Measurements from ENCODE around the gene EMCN. TPM values are rescaled to one million over a fixed set of nuclear protein-coding genes. Genes with fewer than 3 reads are reported as not detected.

Gene EMCN
- total RNA-seq, 1 donor from 2014 or later, result 8.7 TPM

DNA sequence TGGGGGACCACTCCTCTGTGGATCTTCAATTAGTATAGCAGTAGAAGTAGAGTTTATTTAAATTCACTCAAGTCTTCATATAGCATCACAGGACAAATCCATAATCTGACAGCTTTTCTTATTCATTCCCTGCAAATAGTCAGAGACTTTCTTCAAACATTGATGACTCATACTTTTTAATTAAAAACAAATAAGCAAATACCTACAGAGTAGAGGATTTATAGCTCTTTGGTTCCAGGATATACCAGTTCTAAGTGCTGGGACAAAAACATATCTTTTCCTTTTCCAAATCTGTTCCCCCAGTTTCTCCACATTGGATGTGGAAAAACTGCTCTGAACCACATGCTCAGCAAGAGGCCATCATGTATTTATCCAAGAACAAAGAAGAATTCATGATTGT lies 24.1 kb downstream of the EMCN start:
- DNase-seq (ENCODE audit: low spot score), result no peak

DNA sequence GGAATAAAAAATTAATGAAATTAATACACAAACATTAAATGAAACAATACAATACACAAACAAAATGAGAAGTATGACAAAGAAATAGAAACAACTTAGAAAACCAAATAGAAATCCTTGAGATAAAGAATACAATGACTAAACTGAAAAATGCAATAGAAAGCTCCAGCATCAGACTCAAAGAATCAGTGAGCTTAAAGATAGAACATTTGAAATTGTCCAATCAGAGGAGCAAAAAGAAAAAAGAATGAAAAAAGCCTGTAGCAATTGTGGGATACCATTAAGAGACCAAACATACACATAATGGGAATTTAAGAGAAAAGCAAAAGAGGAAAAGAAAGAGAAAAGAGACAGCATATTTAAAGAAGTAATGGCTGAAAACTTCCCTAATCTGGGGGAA lies 25.7 kb downstream of the EMCN start:
- DNase-seq (ENCODE audit: low spot score), result no peak

DNA sequence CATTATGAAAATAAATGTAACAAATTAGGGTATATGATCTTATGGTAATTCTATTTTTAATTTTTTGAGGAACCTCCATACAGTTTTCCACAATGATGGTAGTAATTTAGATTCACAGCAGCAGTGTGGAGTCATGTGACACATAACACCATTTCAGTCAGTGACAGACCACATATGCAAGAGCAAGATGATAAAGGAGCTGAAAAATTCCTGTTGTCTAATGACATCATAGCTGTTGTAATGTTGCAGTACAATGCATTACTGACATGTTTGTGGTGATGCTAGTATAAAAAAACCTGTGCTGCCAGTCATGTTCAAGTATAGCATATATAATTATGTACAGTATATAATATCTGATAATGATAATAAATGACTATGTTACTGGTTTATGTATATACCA lies 28.5 kb downstream of the EMCN start:
- DNase-seq (ENCODE audit: low spot score), result no peak

DNA sequence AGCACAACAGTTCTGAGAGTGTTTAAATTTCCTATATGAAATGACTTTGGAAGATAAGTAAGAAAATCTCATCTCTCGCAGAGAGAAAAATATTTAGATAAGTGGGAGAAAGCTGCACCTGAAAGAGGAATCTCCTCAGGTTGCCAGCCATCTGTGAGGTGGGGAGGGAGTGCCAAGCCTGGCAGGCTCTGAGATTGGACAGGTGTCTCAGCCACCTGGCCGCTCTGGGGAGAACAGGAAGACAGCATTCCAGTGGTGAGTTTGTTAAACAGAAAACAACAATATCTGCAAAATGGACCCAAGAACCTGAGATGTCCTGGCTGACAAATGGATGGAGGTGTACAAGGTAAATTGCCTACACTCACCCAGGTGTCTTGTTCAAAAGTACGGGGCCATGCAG lies 31.3 kb downstream of the EMCN start:
- no peak for DNase-seq (ENCODE audit: low spot score)

DNA sequence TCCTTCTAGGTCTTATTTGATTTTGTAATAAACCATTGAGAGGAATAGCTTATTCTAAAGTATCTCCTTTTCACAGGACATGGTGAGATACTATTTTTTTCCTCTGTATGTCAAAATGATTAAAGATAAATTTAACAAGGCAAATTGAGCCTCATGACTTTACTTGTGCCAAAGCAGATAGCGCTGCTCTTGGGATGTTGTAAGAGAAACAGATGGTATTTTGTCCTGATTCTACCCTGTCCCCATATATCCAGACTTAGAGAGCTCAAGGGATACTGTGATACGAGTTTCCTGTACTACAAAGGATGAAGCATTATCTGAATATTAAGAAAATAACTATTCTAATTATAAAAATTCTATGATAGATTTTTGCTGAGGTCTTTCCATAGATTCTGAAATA lies 34.0 kb downstream of the EMCN start:
- DNase-seq (ENCODE audit: low spot score), result peak; percentile 67

DNA sequence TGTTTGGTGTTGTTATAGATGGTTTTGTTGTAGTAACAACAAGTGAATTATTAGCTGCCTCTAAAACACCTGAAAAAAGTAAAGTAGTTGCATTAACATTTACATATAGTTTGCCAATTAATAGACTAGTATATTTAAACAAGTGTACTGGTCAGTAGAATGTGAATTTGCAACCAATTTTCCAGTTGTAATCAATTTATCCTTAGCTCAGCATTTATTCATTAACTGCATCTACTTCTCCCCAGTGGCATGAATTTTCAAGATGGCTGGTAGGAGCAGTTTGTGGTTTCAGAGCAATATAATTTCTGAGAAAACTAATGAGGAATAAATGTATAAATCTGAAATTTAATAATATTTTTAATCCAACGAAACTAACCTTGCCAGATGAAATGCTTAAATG lies 37.9 kb downstream of the EMCN start:
- DNase-seq (ENCODE audit: low spot score), result no peak

DNA sequence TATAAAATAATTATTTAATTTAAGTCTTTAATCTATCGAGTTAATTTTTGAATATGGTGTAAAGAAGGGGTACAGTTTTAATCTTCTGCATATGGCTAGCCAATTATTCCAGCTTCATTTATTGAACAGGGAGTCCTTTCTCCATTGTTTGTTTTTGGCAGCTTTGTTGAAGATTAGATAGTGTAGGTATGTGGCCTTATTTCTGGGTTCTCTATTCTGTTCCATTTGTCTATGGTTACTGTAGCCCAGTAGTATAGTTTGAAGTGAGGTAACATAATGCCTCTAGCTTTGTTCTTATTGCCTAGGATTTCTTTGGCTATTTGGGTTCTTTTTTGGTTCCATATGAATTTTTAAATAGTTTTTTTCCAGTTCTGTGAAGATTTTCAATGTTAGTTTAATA lies 48.3 kb downstream of the EMCN start:
- DNase-seq (ENCODE audit: low spot score), result no peak

DNA sequence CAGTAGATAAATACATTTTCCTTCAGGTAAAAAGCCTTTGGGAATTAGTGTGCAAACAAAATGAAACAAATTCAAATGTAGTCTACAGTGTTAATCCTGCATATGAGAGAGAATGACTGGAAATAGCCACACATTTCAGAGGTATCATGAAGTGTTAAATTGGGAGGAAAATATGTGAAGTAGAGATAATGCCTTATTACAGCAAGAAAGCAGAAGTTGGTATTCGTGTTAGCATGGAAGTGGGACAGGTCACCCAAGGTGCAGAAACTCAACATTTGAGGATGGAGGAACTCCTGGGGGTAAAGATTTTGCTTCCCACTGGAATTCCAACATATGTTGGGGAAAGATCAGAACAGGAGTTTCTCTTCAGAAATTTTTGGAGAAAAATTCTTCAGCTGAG lies 51.3 kb downstream of the EMCN start:
- DNase-seq (ENCODE audit: low spot score), result no peak

DNA sequence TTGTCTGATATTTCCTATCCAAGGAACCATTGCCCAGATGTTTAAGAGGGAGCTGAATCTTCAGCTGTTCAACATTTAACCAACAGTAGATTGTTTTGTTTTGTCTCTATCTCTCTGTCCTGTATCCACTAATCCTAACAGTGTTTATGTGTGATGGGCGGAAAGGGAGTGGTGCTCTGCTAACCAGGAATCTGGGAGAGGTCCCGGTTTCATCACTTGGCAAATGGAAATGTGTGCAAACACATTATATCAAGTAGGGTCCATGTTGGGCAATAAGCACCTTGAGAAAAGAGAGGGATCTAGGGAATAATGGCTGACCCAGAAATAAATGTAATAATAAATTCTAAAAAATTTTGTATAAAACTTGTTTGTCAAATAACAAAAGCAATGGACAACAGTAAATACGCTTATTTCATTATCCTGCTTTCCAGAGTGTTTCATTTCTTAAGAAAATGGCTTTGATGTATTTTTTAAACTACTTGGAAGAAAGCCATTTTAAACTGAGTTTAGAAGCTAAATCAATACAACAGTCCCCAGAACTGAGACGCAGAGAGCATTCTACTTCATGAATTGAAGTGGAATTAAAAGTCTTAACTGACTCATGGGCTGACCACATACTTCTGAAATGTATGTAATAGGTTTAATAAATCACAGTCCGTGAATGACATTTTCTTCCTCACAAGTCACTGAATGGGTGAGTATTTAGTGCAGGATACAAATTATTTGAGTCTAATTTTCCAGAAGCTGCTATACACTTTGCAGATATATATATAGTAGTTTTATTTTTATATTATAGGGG lies 55.8 kb downstream of the EMCN start:
- no peak for DNase-seq (ENCODE audit: low spot score)

DNA sequence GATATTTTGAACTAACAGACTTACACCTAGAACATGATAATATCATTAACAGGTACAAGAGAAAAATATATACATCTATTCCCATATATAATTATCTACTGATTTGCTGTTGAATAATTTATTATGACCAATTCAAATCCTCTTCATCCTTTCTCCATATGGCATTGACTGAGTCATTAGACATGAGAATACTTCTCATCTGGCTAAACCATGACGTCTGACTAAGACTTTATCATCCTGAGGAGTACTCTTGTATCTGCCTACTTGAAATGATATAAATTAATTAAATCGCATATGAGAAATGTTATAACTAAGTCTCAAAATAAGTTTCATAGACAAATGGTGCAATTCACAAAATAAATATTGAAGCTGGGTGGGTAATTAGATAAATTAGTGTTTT lies 67.4 kb downstream of the EMCN start:
- DNase-seq (ENCODE audit: low spot score), result no peak

DNA sequence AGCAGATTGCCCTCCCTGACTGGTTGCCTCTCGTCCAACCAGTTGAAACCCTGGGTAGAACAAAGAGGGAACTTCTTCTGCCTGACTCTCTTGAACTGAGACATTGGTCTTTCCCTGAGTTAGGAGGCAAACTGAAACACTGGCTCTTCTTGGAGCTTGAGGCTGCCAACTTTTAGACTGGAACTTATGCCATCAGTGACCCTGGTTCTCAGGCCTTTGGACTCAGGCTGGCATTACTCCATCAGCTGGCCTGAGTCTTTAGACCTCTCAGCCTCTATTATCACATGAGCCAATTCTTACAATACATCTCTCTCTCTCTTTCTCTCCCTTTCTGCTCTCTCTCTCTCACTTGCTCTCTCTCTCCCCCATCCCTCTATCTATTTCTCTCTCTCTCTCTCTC lies 86.4 kb downstream of the EMCN start:
- no peak for DNase-seq (ENCODE audit: low spot score)

DNA sequence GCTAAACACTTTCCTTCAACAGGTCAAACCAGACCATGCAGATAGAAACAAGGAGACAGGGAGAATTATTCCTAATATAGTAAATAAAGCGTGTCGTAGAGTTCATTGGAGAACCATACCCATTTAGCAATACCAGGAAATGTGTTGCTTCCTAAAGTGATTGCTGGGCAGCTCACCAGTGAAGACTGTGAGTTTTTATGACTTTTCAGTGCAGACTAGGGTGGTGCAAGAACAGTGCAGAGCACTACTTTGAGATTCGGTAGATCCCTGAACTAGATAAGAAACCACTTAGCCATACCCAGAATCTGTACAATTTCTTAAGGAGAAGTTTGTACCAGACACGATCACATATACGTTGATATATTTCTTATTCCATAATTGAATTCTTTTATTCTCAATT lies 87.4 kb downstream of the EMCN start:
- DNase-seq (ENCODE audit: low spot score), result no peak

DNA sequence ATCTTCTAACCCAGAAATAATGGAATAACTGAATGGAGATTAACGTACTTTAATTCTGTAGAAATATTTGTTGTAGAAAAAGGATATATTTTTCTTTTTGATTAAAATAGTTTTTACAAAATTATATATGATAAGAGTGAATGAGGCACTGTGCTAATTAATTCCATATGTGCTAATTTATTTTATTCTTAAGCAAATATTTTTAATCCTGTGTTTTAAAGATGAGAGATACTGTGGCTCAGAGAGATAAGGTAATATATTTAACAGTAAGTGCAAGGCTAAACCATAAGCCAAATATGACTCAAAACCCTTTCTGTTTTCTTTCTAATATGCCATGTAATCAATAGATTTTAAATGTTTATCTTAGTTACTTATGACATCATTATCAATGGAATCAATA lies 88.2 kb downstream of the EMCN start:
- no peak for DNase-seq (ENCODE audit: low spot score)

DNA sequence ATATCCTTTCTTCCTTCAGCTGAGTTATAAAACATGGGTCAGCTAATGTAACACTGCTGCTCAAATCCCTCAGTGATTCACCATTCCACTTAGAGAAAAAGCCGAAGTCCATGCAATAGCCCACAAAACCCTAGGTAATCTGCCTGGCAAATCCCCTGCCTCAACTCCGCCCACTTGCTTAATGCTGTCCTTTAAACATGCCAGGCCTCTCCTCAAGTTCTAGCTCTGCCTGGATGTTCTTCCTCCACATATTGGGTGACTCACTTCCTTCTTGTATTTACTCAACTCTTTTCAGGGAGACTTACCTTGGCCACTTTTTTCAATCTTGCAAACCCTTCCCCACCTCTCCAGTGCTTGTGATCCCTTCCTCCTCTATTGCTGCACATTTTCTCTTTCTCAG lies 89.8 kb downstream of the EMCN start:
- peak; percentile 66 for DNase-seq (ENCODE audit: low spot score)

DNA sequence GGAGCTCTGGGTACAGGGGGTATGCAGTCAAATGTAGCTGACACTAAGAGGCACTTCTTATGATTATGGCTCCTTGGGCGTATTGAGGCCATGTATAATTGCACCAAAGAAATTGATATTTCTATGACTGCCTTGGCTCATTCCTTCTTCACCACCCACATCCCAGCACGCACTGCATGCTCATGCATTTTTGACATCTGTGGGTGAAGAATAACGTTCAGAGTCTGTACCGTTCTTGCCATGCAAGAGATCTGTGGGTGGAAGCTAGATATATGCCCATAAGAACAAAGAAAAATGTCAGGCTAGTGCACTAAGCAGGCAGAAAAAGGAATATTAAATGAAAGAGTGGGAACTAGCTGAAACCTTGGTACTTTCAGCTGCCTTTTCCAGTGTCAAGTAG lies 93.4 kb downstream of the EMCN start:
- no peak for DNase-seq (ENCODE audit: low spot score)

DNA sequence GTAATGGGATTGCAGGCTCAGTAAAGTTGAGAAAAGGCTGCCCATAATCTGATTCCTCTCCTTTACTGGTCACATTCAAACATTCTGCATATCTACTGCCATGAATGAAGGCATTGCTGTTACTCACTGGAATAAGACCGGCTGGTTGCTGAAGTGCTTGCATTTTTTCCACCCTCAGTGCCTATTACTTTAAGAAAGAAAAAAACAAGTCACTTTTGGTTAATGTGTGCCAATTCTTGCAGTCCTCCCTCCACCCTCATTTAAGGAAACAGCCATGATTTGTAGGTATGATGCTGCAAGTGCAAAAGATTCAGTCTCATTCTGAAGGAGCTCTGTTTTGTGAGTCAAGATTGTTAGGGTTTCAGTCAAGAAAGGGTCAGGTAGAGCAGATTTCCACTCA lies 94.9 kb downstream of the EMCN start:
- peak; percentile 3 for DNase-seq (ENCODE audit: low spot score)

DNA sequence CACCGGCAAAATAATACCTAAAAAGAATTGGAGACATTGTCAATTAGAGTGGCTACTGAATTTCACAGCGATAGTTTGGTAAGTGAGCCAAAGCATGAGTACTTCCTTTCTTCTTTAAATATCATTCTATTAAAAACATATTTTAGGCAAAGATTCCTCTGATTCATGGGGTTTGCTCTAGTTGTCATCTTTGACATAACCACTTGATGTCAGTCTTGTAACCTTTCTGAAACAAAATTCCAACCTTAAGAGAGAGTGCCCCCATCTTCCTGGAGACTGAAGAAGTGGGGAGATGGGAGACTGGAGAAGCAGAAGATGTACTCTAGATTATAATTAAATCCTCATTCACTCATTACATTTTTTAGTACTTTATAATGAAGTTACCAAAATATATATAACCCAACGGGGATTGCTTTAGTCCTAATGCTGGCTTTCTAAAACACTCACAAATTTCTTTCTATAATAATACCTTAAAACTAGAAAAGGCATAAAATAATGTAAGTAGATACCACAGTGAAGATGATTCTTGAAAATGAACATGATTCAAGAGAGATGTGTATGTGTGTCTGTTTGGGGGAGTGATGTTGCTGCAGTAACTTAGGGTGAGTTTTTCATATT lies 96.4 kb downstream of the EMCN start:
- DNase-seq (ENCODE audit: low spot score), result peak; percentile 47

DNA sequence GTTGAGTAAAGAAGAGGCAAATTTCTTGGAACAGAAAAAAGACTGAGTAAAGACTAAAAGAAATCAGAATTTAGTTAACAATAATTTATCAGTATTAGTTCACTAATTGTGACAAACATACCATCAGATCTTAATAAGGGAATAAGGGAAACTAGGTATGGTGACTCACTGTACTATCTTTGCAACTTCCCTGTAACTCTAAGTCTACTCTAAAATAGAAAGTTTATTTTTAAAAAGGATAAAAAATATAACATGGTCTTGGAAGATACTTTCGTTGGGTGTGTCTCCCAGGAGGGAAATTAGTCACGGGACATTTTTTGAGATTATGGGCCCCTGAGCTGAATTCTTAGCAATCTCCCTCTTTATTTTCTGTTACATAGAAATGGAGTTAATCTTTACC lies 97.3 kb downstream of the EMCN start:
- DNase-seq (ENCODE audit: low spot score), result peak; percentile 7

DNA sequence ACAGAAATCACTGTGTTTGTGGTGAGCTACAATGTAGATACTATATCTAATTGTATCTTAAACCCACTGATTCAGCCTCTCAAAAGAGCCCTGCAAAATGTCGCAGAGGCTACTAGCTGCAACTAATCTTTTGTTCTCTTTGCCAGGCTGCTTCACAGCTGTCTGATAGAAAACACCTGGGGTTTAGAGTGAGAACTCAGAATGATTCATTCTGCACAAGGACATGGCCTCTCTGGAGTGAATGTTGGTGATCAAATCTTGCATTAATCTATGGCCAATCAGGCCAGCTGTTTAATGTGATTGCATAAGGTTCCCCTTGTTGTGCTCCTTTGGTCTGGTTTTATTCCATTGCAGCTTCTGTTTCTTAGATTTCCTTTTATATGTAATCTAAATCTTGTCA lies 100.3 kb downstream of the EMCN start:
- peak; percentile 67 for DNase-seq (ENCODE audit: low spot score)

DNA sequence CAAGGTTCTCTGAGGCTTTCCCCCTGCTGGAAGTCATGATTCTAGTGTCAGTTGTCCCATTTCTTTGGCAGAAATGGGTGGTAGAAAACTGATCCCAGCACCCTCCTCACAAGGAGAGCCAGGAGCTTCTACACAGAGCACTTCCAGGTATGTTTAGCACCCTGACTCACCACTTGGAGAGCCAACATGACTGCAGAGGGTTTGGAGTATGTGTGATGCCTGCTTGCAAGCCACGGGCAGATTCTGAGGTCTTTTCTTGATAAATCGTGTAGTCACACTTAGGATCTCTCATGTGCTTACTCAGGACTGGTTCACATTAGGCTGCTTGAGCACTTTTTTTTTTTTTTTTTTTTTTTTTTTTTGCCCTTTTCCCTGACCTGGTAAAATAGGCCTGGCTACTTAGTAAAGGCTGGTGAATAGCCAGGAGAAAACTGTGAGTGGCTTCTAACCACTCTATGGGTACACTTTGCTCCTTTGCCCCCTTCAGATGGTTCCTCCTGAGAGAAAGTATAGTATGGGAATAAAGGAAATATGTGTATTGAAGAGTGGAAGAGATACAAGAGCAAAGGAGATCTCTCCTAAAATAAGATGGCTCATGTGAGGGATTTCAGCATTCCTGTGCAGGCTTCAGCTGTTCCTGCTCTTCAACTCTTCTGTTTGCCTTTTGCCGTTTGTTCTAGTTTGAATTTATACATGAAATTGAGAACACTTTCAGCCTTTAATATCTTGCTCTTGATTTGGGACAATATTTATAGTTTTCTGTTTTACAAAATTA lies 103.6 kb downstream of the EMCN start:
- DNase-seq (ENCODE audit: low spot score), result no peak

DNA sequence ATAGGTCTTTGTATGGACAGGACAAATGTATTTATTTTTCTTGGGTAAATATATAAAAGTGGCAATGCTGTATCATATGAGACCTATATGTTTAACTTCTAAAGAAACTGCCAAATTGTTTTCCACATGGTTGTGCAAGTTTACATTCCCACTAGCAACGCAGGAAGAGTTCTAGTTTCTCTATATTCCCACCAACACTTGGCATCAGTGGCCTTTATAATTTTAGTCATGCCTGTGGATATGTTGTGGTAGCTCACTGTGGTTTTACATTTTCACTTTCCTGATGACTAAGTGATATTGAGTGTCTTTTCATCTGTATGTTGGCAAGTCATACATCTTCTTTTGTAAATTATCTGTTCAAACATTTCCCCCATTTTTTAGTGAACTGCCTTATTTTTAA lies 126.0 kb downstream of the EMCN start:
- no peak for DNase-seq (ENCODE audit: low spot score)

DNA sequence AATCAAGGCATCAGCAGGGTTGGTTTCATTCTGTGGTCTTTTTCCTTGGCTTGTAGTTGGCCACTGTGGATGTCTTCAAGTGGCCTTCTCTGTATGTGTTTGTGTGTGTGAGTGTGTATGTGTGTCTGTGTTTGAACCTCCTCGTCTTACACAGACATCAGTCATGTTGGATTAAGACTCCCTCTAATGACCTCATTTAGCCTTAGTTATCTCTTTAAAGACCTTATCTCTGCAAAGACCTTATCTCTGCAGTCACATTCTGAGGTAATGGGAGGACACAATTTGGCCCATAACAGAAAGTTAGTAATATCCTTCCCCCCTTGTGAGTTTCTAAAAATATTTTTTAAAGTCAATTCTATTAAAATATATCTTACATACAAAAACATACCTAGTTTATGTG lies 126.7 kb downstream of the EMCN start:
- no peak for DNase-seq (ENCODE audit: low spot score)

DNA sequence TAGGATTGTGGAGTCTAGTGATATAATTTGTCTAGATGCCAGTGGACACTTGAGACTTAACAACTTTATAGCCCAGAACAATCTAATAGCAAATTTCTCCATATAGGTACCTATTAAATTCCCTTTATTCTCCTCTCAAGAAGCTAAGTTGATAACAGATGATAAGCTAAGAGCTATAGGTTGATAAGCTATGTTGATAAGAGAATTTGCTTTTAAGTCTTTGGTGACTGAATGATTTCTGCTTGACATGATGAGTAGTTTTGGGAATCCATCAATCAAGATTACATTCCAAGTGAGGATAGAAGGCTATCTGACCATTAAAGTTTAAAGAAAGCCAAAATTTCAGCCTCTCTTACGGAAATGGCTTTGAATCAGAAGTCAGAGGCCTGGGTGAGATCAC lies 131.6 kb downstream of the EMCN start:
- peak; percentile 3 for DNase-seq (ENCODE audit: low spot score)

All from umbilical cord (tissue), 2 donors.